ENCODE results near the gene PICALM.

Gene PICALM

GRCh38 chr11:85989746-85990145 lies 79.1 kb downstream of the PICALM start:
- ChIA-PET CTCF (interaction anchor here (1.2 to 1.6 kb wide), 3 partner anchors 10 to 36 kb away, joined by 3 to 7 read pairs (median 4); no protein-coding TSS in a partner anchor), POLR2A (no interaction called here)
- no peak for TF ChIP-seq CTCF (IDR thresholded peaks at IDR 0.05; ENCODE audit: control extremely low read depth, extremely low read depth, low read depth, missing control alignments)
- DNase-seq (ENCODE audit: extremely low spot score) = no peak

- no peak for TF ChIP-seq CTCF (IDR thresholded peaks at IDR 0.05; ENCODE audit: control extremely low read depth, extremely low read depth, low read depth, missing control alignments)
- CTCF ChIA-PET = interaction anchor here (0.7 to 1.6 kb wide), 6 partner anchors 9 to 37 kb away, joined by 3 to 7 read pairs (median 4); no protein-coding TSS in a partner anchor
- DNase-seq (ENCODE audit: extremely low spot score) = no peak
- POLR2A ChIA-PET = no interaction called here
Measured at GRCh38 chr11:85988780-85989179, 80.1 kb downstream of the PICALM start.

- no peak for DNase-seq (ENCODE audit: extremely low spot score)
- POLR2A ChIA-PET = no interaction called here
- TF ChIP-seq CTCF (IDR thresholded peaks at IDR 0.05; ENCODE audit: control extremely low read depth, extremely low read depth, low read depth, missing control alignments) = no peak
- CTCF ChIA-PET = no interaction called here
Measured at GRCh38 chr11:85977751-85978160, 91.1 kb downstream of the PICALM start.

GRCh38 chr11:85976525-85976924 lies 92.4 kb downstream of the PICALM start:
- TF ChIP-seq CTCF (IDR thresholded peaks at IDR 0.05; ENCODE audit: control extremely low read depth, extremely low read depth, low read depth, missing control alignments) = no peak

GRCh38 chr11:85974122-85974521 lies 94.8 kb downstream of the PICALM start:
- ChIA-PET POLR2A (no interaction called here), CTCF (interaction anchor here (0.9 kb wide), 1 partner anchor 40 kb away, joined by 3 read pairs; no protein-coding TSS in a partner anchor)
- DNase-seq (ENCODE audit: extremely low spot score) = no peak
- no peak for TF ChIP-seq CTCF (IDR thresholded peaks at IDR 0.05; ENCODE audit: control extremely low read depth, extremely low read depth, low read depth, missing control alignments)

More at GRCh38 chr11:85976525-85976924, 92.4 kb downstream of the PICALM start:
- DNase-seq (ENCODE audit: extremely low spot score) = no peak
- CTCF ChIA-PET = interaction anchor here (1.1 kb wide), 1 partner anchor 10 kb away, joined by 3 read pairs; no protein-coding TSS in a partner anchor
- POLR2A ChIA-PET = no interaction called here

GRCh38 chr11:85970593-85970992 lies 98.3 kb downstream of the PICALM start:
- POLR2A ChIA-PET = no interaction called here
- TF ChIP-seq CTCF (IDR thresholded peaks at IDR 0.05; ENCODE audit: control extremely low read depth, extremely low read depth, low read depth, missing control alignments) = no peak
- CTCF ChIA-PET = interaction anchor here (1.0 to 1.4 kb wide), 3 partner anchors 10 to 71 kb away, joined by 4 read pairs; no protein-coding TSS in a partner anchor
- no peak for DNase-seq (ENCODE audit: extremely low spot score)
